GM18507 (cell line): Measurements from ENCODE around the gene LMO4.

Source experiments
- DNase-seq: peaks from one replicate; pipeline ENCODE4 v3.0.0; 2011; ENCODE audit warnings: low read depth; ENCODE audit not compliant: insufficient read length; ENCODE audit errors: extremely low spot score
- FAIRE-seq: peaks from 2 replicates; lab custom pipeline; 2011; peaks lifted over from hg19 to GRCh38; lab: Jason Lieb, UNC

The LMO4 gene, protein sequence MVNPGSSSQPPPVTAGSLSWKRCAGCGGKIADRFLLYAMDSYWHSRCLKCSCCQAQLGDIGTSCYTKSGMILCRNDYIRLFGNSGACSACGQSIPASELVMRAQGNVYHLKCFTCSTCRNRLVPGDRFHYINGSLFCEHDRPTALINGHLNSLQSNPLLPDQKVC

DNA sequence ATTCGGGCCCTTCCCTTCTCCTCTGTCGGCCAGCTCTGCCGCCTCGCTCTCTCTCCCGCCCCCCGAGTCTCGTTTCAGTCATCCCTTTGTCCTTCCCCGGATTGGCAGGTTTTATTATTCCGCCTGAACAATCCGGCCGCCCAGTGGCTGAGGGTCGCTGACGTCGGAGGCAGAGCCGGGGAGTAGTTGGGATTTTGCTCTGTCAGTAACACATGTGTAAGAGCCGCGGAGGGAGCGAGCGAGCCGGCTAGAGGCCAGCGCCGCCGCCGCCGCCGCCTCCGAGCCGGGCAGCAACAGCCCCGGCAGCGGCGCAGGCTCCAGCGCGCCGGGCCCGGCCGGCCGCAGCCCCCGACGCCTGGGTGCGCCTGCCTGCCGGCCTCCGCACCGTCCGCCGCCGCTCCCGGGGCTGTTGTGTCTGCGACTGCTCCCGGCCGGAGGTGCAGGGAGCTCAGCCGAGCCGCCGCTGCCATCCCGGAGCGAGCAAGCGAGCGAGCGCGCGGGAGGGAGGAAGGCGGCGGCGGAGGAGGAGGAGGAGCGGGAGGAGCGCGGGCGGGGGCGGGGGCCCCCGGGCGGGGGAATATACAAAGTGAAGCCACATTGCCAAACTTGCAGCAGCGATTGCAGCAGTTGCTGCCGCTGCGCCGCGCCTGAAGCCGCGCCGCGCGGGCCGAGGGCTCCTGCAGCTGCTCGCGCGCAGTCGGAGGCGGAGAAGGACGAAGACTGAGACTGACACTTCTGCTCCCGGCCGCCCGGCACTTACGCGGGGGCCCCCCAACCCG, at the start of gene LMO4:
Gene LMO4, plus strand, starts transcription at position 609 of the 779 bp plus-strand sequence. CDS start 3,136 bp downstream, outside the sequence.
- peak; percentile 97 for FAIRE-seq
- DNase-seq, result peak; percentile 71

DNA sequence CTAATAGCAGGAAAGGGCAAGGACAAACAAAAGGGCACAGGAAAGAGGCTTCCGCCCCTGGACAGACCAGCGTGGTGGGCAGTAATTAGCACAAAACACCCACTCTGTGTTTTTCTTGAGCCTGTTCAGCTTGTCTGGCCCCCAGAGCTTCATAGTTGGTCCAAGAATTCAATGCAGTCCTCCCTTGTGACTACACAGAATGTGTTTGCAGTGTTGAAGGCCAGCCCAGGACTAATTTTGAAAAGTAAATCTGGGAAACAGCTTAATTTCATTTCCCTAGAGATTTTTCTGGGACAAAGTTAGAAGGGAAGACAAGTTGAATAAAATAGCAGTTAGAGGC, 49.2 kb upstream of the LMO4 start:
- no peak for DNase-seq
- FAIRE-seq, result no peak

DNA sequence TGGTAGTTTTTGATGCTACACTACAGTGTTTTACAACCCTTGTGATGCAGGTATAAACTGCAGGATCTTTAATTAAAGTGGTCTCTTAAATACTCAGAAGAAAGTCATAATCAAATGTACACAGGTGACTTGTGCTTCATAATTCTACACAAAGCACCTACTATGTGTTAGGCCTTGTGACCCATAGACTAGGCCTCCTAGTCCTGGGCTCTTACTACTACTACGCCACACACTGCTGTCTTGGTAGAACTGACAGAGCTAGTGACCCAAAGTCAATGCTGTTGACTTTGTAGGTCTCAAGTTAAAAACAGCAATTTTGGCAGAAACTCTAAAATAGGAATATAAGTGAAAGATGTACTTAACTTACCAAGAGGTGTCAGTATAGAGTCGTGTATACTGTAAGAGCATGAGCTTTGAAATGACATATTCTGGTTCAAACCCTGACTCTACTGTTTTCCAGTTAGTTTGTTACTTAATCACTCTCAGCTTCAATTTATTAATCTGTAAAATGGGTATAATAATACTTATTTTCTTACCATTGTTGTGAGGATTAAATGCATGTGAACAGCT, 48.6 kb upstream of the LMO4 start:
- DNase-seq (peak; percentile 4), FAIRE-seq (peak; percentile 31)

DNA sequence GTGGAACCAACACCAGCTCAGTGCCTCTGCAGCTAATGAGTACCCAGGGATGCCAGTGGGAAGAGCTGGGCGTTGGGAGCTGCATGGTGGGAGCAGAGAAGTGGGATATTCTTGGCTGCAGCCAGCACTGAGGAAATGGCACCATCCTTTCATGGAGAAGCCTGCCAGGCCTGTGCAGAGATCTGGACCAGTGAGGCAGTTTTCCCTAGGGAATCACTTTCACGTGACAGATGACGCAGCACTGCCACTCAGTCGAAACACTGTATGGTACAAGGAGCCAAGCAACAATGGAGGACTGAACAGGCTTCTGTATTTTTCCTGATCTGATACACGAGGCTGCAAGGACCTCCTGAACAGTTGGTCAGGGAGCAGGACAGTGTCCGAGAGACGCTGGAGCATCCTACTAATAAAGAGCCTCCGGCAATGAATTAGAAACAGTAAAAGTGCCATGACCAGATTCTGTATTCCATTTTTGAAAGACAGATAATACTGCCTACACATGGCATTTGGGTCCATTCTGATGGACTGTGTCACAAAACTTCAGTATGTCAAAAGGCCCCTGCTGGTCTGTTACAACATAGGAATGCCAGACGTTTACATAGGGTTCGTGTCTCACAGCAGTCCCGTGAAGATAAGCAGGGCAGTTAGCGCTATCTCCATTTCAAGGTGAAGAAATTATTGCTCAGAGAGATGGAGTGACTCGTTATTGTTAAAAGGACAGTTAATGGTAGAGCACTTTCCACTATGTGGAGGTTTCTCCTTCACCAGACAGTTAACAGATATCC, 44.0 kb upstream of the LMO4 start:
- no peak for DNase-seq
- FAIRE-seq, result no peak

DNA sequence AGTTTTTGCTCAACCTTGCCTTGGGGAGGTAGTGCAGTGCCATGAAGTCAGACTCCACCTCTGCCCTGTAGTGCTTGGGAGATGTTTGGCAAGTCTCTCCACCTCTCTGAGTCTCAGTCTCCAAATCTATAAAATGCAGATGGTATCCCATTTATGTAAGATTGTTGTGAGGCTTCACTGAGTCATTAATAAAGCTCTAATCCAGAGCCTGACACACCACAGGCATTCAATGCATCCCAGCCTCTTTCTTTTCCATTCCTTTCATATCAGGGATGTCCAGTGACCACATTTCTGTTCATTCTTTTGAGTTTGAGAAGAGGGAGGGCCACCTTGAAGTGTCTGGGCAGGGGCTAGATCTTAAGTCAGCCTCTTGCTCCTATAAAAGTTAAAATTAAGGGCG, 37.6 kb upstream of the LMO4 start:
- no peak for DNase-seq
- FAIRE-seq, result no peak

DNA sequence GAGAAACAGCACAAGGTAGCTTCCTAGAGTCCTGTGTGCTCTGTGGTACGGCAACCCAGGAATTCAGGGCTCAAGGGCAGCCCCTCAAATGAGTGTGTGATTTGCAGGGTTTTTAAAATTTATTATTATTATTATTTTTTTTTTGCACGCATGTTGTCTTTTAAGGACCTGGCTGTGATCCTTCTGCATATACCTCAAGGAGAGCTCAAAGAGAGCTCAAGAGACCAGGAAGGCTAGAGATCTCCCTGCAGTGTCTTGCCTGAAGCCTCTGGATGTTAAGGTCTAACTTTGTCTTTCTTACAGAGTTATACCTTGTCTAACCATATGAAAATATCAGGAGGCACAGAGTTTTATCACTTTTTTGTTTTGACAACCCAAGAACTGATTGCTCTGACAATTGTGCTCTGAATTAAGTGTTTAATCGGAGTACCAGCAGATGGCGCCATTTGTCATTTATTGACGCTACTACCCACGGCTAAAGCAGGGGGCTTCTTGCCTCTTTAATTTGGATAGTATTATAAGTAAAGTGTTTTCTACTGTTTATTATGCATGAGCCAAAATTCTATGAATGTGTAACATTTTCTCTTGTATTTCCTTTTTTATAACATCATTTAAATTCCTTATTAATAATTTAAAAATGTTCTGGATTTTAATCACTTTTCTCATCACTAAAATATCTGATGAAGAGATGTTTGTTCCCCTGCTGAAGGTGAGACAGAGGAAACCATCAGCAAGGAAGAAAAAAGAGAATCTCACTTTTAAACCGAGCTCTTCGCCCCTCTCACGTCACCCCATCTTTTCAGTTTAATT, 35.8 kb upstream of the LMO4 start:
- DNase-seq (peak; percentile 2), FAIRE-seq (peak; percentile 84)

DNA sequence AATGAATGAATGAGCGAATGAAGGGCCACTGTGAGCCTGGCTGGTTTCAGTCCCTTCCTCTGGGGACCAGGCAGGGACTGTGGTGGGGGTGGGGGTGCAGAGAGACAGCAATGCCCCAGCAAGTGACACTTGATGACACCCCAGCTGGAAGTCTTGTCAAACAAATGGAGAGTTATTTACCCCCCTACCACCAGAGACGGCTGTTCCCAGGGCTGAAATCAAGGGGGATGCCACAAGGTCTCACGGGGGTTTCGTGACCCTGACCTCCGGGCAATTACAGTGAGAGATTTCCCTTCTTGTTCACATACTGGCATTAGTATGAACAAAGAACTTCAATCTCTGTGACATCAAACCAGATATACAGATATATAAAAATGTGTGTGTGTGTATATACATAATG, 34.0 kb upstream of the LMO4 start:
- no peak for DNase-seq
- no peak for FAIRE-seq

DNA sequence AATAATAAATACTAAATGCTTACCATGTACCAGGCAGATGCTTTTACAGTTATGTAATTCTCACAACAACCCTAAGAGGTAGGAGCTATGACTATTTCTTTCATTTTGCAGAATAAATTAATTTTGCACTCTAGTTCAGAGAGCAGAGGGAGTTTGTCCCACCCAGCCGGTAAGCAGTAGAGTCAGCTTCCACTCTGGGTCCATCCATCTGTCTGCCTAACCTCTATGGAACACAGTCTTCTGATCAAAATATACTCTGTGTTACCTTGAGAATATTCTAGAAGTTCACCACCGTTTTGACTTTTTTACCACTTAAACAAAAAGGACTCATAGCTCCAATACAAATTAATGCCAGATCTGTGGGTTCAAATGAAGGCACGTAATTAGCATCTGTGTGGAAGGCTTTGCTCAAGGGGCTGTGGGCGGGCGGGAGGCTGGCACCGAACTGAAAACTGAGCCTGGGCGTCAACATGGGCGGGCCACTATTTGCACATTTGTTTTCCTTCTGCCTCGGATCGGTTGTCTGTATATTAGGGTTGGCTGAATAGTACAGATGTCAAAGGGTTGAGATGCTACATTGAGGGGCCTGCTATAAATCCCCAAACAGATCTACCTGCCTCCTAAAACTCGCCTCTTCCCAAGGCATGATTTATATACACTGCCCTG, 33.1 kb upstream of the LMO4 start:
- DNase-seq, result no peak
- no peak for FAIRE-seq

DNA sequence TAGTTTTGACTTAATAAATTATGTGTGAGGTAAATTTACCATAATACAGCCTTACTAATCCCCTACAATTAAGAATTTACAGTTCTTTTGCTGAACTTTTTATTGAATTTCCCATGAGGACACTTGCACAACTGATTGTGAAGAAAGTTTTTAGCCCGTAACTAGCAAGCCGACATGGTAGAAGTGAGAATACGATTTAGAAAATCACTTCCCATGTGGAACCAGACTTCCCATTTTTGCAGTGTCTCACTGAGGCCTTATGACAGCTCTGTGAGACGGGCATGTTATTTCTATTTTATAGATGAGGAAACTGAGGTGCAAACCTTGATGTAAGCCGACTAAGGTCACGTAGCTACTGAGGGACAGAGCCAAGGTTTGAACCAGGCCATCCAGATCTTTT, 32.5 kb upstream of the LMO4 start:
- FAIRE-seq, result no peak
- no peak for DNase-seq

DNA sequence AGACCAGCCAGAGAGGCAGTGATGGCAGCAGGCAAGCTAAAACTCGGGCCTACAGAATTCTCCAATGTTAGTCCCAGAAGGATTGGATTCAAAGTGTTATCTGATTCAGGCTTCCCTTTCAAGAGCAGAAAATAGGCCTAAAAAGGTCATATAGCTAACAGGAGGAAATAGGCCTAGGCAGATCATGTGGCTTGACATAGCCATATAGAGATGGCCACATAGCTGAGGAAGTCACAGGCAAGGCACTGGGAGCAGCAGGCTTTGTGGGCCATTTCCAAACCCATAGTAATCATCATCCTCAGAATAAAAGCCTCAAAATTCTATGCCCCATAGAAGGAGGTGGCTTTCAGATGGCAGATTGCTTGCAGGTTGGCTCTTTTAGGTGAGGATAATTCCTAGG, 29.0 kb upstream of the LMO4 start:
- DNase-seq, result no peak
- no peak for FAIRE-seq

DNA sequence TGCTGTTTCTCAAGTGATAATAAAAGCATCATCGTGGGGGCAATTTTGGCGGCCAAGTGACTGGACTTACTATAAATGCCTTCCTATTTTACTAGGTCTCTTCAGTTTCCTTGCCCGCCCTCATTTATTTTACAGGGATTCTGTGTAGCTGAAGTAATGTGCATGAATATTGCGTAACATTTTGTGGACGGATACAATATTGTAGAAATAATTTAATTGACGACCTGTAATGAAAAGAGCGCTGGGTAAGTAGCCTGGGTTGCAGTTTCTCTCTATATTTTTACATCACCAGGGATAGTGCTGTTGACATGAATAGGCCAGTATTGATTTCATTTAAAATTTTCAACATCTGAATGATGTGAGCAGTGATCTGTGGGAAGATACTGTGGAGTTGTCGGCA, 28.1 kb upstream of the LMO4 start:
- FAIRE-seq (no peak), DNase-seq (no peak)

DNA sequence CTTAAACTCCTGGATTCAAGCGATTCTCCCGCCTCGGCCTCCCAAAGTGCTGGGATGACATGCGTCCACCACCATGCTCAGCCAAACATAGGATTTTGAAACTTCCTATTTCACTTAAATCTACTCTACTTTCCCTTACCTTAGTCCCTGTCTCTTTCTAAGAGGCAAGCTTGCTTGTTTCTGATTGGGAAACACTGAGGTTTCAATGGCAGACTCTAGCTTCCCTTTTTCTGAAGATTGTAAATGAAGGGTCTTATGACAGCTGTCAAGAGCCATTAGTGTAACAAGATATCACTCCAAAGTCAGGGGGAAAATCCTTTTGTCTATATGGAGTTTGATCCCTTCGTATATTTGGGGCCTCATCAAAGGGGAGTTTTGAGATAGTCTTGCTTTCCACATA, 23.5 kb upstream of the LMO4 start:
- no peak for FAIRE-seq

DNA sequence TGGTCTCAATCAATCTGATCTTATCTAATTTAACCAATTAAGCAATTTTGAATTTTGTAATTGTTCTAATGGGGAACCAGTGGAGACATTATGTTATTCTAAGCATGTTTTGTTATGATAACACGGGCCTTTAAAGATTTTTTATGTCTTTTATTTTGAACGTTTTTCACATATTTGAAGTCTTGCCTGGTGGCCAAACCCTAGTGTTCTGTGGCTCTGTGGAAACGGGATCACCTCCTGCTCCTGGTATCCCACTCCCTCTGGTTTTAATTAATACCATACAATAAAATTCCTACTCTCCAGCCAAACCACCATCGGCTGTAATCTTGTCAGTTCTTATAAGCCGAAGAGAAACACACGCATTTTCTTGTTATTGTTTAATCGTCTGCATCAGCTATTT, 22.9 kb upstream of the LMO4 start:
- DNase-seq, result no peak
- no peak for FAIRE-seq

More for the DNA sequence above, 23.5 kb upstream of the LMO4 start:
- DNase-seq, result no peak

DNA sequence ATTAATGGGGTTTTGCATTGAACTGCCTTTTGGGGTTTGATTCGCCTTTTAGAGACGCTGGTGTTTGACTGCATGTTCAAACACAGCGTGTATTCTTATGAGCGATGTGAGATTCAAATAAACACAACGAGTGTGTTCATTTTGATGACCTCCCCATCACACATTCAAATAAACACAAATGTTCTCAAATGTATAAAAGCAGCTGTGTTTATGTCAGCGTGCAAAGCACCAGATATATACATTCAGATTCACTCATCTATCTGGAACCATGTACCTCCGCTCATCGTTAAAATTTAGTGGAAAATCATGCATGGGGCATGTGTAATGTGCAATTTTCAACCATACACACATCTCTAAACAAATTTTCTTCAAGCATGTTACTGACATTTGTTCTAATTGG, 21.4 kb upstream of the LMO4 start:
- DNase-seq, result no peak
- no peak for FAIRE-seq

DNA sequence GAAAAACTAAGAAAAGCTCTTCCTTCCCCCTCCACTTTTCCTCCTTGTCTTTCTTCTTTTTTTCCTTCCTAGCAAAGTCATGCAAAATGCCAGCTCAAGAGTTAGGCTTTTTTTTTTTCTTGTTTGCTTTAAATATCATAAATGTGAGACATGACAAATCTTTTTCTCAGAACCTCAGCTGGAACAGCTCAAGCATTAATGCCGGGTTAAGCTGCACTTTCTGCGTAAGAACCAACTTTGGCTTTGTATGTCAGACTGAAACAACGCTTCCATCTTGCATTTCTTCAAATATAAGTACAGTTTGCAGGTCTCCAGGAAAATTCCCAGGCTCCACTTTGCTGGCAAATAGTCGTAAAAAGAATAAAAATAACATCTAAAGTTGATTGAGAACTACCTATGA, 20.7 kb upstream of the LMO4 start:
- FAIRE-seq, result no peak
- no peak for DNase-seq

DNA sequence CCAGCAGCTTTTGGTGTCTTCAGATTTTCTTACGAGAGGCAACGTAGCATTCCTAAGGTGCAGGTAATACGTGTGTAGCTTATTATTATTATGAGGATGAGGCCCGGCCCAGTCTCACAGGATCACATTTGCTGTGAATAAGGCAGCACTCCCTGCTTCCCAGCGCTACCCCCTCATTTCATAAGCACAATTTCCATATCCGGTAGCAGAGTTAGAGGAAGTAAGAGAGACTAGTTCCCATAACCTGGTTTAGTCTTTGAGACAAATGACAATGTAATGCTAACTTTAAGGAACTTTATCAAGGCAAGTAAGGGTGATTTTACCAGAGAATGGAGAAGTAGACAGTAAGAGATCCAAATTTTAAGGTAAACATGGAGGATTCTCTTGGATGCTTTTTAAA, 14.6 kb upstream of the LMO4 start:
- DNase-seq, result no peak
- no peak for FAIRE-seq

DNA sequence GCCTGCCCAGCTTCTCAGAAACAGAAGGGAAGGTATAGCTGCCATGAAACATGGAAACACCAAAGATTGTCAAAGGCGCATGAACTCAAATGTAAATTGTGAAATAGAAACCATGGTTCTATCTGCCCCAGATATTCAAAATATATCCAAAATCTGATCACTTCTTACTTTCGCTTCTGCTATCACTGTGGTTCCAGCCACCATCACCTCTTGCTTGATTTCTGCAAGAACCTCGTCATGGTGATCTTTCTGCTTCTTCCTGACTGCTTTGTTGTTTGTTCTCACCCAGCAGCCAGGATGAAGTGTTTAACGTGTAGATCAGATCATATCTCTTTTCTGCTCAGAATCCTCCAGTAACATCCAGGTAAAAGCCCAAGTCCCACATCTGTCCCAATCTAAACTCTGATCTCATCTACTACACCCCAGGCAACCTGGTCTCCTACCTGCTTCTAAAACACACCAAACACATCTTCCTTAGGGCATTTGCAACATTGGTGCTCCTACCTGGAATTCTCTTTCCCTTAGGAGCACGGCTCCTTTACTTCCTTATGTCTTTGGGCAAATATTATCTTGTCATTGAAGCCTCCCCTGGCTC, 10.5 kb upstream of the LMO4 start:
- DNase-seq (no peak), FAIRE-seq (peak; percentile 42)

DNA sequence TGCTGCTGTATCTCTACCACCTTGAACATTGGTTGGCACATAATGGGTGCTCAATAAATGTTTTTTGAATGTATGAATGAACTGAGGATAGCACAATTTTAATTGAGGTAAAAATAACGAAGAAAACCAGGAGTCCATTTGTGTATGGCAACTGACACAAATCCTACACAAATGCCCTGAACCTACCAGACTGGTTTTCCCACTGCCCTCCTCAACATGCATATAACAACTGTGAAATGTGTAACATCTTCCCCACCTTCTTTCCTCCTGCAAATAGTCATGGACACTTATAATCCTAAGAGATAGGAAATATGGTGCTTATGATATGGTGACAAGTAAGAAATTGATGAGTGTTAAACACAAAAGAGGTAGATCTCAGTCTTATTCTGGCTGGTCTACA, 9.9 kb upstream of the LMO4 start:
- DNase-seq (no peak), FAIRE-seq (no peak)
